GM12892 (cell line): ENCODE results near the gene MAPK14.

ENCODE experiments used
- DNase-seq: peaks from one replicate; pipeline ENCODE4 v3.0.0; 2011; ENCODE audit not compliant: insufficient read length
- FAIRE-seq: peaks from 2 replicates; lab custom pipeline; 2011; peaks lifted over from hg19 to GRCh38; lab: Jason Lieb, UNC
- POLR2A ChIP-seq: IDR thresholded peaks from 2 replicates; pipeline ENCODE4 v1.6.1; 2011; ENCODE audit warnings: low read depth, low read length, control low read depth
- POLR2AphosphoS5 ChIP-seq: IDR thresholded peaks from 2 replicates; pipeline ENCODE4 v1.6.1; 2011; ENCODE audit warnings: low read depth, low read length, control low read depth
- TAF1 ChIP-seq: IDR thresholded peaks from 2 replicates; pipeline ENCODE4 v1.6.1; 2011; ENCODE audit warnings: low read depth, mild to moderate bottlenecking, control low read depth, low read length, borderline replicate concordance

Gene MAPK14

DNA sequence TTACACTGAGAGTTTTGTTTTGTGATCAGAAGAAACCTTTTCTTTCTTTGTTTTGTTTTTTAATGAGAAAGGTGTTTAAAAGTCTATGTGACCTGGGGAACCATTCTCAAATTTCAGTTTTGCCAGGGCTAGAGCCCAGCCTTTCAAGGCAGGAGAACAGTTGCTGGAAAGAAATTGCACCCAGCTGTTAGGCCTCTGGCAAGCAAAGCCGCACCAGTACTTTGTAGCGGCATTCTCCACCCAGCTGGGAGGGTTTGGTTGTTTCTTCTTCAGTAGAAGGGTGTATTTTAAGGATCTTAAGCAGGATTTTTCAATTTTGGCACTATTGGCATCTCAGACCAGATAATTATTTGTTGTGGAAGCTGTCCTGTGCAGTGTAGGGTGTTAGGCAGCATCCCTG lies 86.1 kb downstream of the MAPK14 start:
- FAIRE-seq (no peak), DNase-seq (no peak)

GRCh38 chr6:36114798-36115408 lies 87.3 kb downstream of the MAPK14 start:
- FAIRE-seq (peak; percentile 77), DNase-seq (no peak)
- TF ChIP-seq POLR2AphosphoS5 (no peak), POLR2A (no peak), TAF1 (no peak)

More for the DNA sequence above, 86.1 kb downstream of the MAPK14 start:
- TF ChIP-seq POLR2A, result no peak
- TF ChIP-seq TAF1, result no peak
- TF ChIP-seq POLR2AphosphoS5, result no peak

- TF ChIP-seq POLR2A (no peak), POLR2AphosphoS5 (no peak), TAF1 (no peak)
- FAIRE-seq (no peak), DNase-seq (no peak)
Observed at GRCh38 chr6:36115412-36115811, 87.8 kb downstream of the MAPK14 start.

GRCh38 chr6:36116066-36116864 lies 88.7 kb downstream of the MAPK14 start:
- TF ChIP-seq POLR2A (no peak), TAF1 (no peak), POLR2AphosphoS5 (no peak)
- DNase-seq (no peak), FAIRE-seq (no peak)

DNA sequence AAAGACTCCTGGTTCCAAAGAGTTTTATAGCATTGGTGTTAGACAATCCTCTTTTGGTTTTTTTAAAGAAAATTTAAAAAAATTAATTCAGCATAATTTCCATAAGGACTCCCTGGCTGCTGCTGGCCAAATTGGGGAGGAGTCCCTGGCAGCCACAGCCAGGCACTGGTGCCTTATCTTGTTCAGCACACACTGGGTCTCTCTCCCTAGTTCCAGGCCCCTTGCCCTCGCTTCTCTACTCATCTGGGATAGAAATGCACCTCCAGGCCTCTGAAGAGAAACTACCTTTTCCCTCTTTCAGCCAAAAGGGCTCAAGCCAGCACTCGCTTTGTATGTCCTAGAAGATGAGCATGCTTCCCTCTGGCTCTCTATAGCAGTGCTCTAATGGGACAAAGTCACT lies 89.3 kb downstream of the MAPK14 start:
- DNase-seq, result no peak
- TF ChIP-seq POLR2AphosphoS5, result no peak
- no peak for TF ChIP-seq TAF1
- TF ChIP-seq POLR2A, result no peak
- no peak for FAIRE-seq

DNA sequence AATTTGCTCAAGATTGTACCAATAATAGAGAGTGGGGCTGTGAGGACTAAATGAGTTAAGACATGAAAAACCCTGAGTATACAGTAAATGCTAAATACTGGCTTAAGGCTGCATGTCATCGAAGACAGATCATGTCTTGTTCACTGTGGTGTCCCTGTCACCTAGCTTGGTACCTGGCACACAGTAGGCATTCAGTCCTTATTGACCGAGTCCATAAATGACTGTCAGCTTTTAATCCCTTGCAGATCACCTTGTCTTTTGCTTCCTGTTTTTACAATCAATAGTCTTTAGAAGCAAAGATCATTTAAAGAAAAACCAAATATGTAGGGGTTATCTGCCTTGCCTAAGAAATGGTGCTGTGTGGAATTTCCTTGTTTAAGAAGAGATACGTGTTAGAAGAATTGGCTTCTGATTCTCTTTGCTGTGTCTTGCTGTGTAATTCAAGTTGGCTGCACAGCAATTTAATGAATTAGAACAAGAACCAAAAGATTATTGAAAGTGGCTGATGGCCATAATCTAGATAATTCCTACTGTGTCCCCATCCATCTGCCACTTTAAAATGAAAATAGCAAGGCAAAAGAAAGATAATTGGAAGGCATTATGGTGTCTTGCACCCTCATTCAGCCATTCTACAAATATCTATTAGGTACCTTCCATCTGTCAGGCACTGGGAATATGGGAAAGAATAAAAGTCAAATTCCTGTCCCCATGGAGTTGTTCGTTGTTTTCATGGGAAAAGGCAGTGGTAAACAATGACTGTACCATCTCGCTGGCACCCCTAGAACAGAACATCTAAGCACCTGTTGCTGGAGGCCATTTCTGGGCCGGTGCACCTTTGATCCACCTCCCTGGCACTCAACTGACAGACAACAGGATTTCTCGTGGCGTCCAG lies 90.3 kb downstream of the MAPK14 start:
- TF ChIP-seq TAF1 (no peak), POLR2AphosphoS5 (no peak), POLR2A (no peak)
- FAIRE-seq, result no peak
- DNase-seq, result no peak

DNA sequence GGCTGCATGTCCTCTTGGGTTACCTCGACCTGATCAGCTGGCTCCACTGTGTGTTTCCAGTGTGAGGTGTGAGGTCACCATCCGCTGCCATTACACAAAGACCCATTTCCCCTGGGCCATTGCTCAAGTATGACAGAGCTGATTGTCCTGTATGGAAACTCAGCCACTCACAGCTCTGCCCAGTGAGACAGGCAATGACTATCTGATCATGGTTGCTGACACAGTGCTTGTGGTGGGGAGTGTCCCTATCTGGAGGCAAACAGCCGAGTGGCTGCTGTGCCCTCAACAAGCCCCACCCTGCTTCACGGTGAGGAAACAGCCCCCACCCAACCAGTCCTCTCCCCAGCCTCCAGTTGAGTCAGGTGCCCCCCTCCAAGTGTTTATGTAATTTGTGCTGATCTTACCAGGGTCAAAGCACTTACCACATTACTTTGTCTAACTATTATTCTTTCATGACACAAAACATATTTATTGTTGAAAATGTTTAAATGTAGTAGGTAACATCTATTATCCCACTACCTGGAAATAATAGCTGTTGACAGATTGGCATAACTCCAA lies 91.0 kb downstream of the MAPK14 start:
- DNase-seq (no peak), FAIRE-seq (no peak)
- TF ChIP-seq POLR2AphosphoS5 (no peak), TAF1 (no peak), POLR2A (no peak)

DNA sequence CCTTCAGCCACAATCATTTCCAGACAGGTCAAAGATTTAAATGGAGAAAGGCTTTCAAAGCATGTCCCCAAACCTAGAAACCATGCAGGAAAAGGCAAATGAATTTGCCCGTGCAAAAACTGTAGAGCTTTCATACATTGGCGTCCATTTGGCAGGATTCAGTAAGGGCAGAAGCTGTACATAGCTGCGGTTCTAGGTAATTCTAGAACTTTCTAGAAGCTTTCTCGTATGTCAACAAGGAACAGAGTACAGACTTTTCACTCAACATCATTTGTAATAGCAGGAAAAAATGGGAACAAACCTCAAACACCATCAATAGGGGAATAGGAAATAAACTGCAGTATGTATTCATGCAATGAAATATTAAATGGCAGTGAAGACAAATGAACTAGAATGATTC lies 91.6 kb downstream of the MAPK14 start:
- FAIRE-seq, result no peak
- DNase-seq, result no peak
- TF ChIP-seq TAF1 (no peak), POLR2AphosphoS5 (no peak), POLR2A (no peak)

- FAIRE-seq (no peak), DNase-seq (no peak)
- TF ChIP-seq TAF1, result no peak
- no peak for TF ChIP-seq POLR2AphosphoS5
- TF ChIP-seq POLR2A, result no peak
Observed at GRCh38 chr6:36120018-36120417, 92.4 kb downstream of the MAPK14 start.

- DNase-seq (no peak), FAIRE-seq (peak; percentile 81)
- TF ChIP-seq POLR2A, result peak; percentile 37; the same call in 1 of the 2 replicates
- no peak for TF ChIP-seq POLR2AphosphoS5
Observed at GRCh38 chr6:36120539-36120938, 92.9 kb downstream of the MAPK14 start.
